ENCODE measurements around the gene PPFIBP1. TPM values are rescaled to one million over a fixed set of nuclear protein-coding genes. Genes with fewer than 3 reads are reported as not detected.
"Not testable (repeated sequence)": the region's sequence is repeated elsewhere in the genome, so short reads cannot be mapped to it uniquely, and the experiment has no call there.

The PPFIBP1 gene
- total and polyA plus RNA-seq, 2 experiments from 2014 or later: 23.9 to 38.6 TPM

DNA sequence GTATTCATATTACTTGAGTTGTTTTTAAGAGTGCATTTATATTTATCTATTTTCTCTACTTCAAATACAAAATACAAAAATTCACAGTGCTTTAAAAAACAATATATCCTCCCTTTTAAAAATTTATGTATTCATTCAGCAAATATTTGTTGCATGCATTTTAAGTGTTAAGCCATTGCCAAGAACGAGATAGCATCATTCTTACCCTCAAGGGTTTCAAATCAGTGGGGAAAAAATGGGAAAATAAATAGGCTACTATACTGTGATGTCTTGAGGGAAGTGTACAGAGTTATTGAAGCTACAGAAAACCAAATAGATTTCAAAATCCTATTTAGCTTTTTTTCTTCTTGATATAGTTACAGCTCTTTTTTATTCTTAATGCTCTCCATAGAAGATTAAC, 209.8 kb downstream of the PPFIBP1 start:
- H3K36me3 ChIP-seq (replicated peaks; ENCODE audit: insufficient read depth, low read depth): no peaks in the 10 kb centered on the region

GRCh38 chr12:27734321-27734720, 210.3 kb downstream of the PPFIBP1 start:
- not testable (repeated sequence) for H3K36me3 ChIP-seq (replicated peaks; ENCODE audit: insufficient read depth, low read depth); H3K4me2 ChIP-seq; H3K79me2 ChIP-seq; DNase-seq (ENCODE audit: low spot score); H3K9me2 ChIP-seq (replicated peaks; ENCODE audit: insufficient read depth); H4K20me1 ChIP-seq (ENCODE audit: insufficient read depth, poor library complexity, severe bottlenecking); H3K9me3 ChIP-seq (ENCODE audit: low read depth); H2AFZ ChIP-seq; H3K27me3 ChIP-seq; H3K4me1 ChIP-seq (ENCODE audit: insufficient read depth); H3K4me3 ChIP-seq; H3K27ac ChIP-seq
- 95% methylated on average over 9 of the region's 9 CpGs for WGBS (ENCODE audit: low lambda C conversion rate, missing lambda C conversion rate)

More for the DNA sequence above, 209.8 kb downstream of the PPFIBP1 start:
- H3K4me3 ChIP-seq: no peak overlapping the region
- TF ChIP-seq, protein P1, sequence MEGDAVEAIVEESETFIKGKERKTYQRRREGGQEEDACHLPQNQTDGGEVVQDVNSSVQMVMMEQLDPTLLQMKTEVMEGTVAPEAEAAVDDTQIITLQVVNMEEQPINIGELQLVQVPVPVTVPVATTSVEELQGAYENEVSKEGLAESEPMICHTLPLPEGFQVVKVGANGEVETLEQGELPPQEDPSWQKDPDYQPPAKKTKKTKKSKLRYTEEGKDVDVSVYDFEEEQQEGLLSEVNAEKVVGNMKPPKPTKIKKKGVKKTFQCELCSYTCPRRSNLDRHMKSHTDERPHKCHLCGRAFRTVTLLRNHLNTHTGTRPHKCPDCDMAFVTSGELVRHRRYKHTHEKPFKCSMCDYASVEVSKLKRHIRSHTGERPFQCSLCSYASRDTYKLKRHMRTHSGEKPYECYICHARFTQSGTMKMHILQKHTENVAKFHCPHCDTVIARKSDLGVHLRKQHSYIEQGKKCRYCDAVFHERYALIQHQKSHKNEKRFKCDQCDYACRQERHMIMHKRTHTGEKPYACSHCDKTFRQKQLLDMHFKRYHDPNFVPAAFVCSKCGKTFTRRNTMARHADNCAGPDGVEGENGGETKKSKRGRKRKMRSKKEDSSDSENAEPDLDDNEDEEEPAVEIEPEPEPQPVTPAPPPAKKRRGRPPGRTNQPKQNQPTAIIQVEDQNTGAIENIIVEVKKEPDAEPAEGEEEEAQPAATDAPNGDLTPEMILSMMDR (IDR thresholded peaks at IDR 0.05; ENCODE audit: poor library complexity): no peak
- no peak for TF ChIP-seq EZH2phosphoT487 (IDR thresholded peaks at IDR 0.05; ENCODE audit: low read depth, severe bottlenecking, unreplicated experiment)
- TF ChIP-seq EZH2 (IDR thresholded peaks at IDR 0.05; ENCODE audit: borderline replicate concordance): no peak
- no peaks in the 10 kb centered on the region for H3K79me2 ChIP-seq
- H3K9me2 ChIP-seq (replicated peaks; ENCODE audit: insufficient read depth): no peaks in the 10 kb centered on the region
- 87% methylated on average over 1 of the region's 1 CpG for WGBS (ENCODE audit: low lambda C conversion rate, missing lambda C conversion rate)
- DNase-seq (ENCODE audit: low spot score): no peak
- no peak overlapping the region for H2AFZ ChIP-seq
- H4K20me1 ChIP-seq (ENCODE audit: insufficient read depth, poor library complexity, severe bottlenecking): no peaks in the 10 kb centered on the region
- H3K9me3 ChIP-seq (ENCODE audit: low read depth): no peaks in the 10 kb centered on the region
- no peaks in the 10 kb centered on the region for H3K4me1 ChIP-seq (ENCODE audit: insufficient read depth)
- H3K27me3 ChIP-seq: no peaks in the 10 kb centered on the region
- no peak overlapping the region for H3K4me2 ChIP-seq
- no peak overlapping the region for H3K27ac ChIP-seq

- Histone ChIP-seq H3K9me3 (ENCODE audit: low read depth) (no peaks in the 10 kb centered on the region), H3K4me2 (no peak overlapping the region), H3K4me1 (ENCODE audit: insufficient read depth) (no peaks in the 10 kb centered on the region), H3K9me2 (replicated peaks; ENCODE audit: insufficient read depth) (no peaks in the 10 kb centered on the region), H3K36me3 (replicated peaks; ENCODE audit: insufficient read depth, low read depth) (no peaks in the 10 kb centered on the region), H4K20me1 (ENCODE audit: insufficient read depth, poor library complexity, severe bottlenecking) (no peaks in the 10 kb centered on the region), H2AFZ (no peak overlapping the region), H3K79me2 (no peaks in the 10 kb centered on the region), H3K27ac (no peak overlapping the region), H3K4me3 (no peak overlapping the region), H3K27me3 (no peaks in the 10 kb centered on the region)
- TF ChIP-seq EZH2 (IDR thresholded peaks at IDR 0.05; ENCODE audit: borderline replicate concordance) (no peak), EZH2phosphoT487 (IDR thresholded peaks at IDR 0.05; ENCODE audit: low read depth, severe bottlenecking, unreplicated experiment) (no peak)
- TF ChIP-seq, protein P1 (IDR thresholded peaks at IDR 0.05; ENCODE audit: poor library complexity): no peak
- WGBS (ENCODE audit: low lambda C conversion rate, missing lambda C conversion rate): 96% methylated on average over 5 of the region's 5 CpGs
- DNase-seq (ENCODE audit: low spot score): no peak
Measured at GRCh38 chr12:27743601-27744000, 219.6 kb downstream of the PPFIBP1 start.

Other genes starting within 250 kb of the PPFIBP1 start
- gene BMAL2, start 191.4 kb upstream of the PPFIBP1 start, total RNA-seq: 3.9 and 5.2 TPM in 2 replicates
- gene BMAL2, start 191.4 kb upstream of the PPFIBP1 start, polyA plus RNA-seq: 0.18 and 1.1 TPM in 2 replicates
- gene SMCO2, start 77.5 kb upstream of the PPFIBP1 start, total RNA-seq: not detected in 2 replicates
- 0.43 TPM in 1 of 2 replicates, not detected in the other for gene SMCO2, start 77.5 kb upstream of the PPFIBP1 start, polyA plus RNA-seq
- gene REP15, start 172.2 kb downstream of the PPFIBP1 start, total RNA-seq: 1.6 and 4.7 TPM in 2 replicates
- 0.43 and 1.2 TPM in 2 replicates for gene REP15, start 172.2 kb downstream of the PPFIBP1 start, polyA plus RNA-seq
- 88.1 and 95.8 TPM in 2 replicates for gene MRPS35, start 186.6 kb downstream of the PPFIBP1 start, total RNA-seq
- 50.7 and 67.4 TPM in 2 replicates for gene MRPS35, start 186.6 kb downstream of the PPFIBP1 start, polyA plus RNA-seq

Data from hepatocyte (in vitro differentiated cells).